NCI-H748 (cell line): ENCODE results near the gene KCNN3.

Experiments
- DNase-seq: peaks from one replicate; lab custom pipeline; 2025; ENCODE audit not compliant: unreplicated experiment; lab: John Stamatoyannopoulos, UW

KCNN3 gene

DNA sequence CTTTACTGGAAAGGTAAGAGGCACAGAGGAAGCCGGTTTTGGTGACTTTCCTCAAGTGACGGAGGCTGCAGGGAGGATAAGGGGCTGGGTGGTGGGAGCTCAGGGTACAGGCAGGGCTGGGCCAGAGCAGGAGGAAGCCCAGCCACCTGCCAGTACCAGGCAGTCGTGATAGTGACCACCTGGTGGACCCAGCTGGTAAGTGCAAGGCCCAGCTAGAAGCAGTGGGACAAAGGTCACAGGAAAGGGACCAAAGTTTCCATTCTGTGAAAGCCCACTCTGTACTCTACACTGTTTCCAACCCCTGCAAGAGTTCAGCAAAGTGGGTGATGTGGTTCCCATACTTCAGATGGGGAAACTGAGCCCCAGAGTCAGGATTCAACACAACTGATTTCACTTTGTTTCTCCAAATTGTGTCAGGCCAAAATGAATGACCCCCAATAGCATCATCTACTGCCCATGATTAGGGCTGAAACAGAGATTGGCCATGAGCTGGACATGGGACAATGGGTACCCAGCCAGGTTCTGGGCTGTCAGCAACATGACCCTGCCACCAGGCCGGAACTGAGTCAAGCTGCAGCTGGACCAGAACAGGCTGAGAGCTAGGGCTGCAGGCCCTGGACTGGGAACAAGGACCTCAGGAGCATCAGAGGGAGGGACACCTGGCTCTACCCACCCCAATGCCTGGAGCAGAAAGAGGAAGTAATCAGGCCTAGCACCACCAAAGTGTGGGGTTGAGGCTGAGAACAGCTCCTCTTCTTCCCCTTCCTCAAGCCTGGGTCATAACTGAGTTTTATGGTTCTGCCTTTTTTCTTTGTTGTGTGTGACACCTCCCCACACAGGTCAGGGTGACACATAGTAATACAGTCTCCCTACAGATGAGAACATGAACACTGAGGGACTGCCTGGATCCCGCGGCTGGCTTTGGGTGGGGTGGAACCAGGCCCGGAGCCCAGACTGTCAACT, 50.2 kb downstream of the KCNN3 start:
- DNase-seq, result peak; percentile 20

DNA sequence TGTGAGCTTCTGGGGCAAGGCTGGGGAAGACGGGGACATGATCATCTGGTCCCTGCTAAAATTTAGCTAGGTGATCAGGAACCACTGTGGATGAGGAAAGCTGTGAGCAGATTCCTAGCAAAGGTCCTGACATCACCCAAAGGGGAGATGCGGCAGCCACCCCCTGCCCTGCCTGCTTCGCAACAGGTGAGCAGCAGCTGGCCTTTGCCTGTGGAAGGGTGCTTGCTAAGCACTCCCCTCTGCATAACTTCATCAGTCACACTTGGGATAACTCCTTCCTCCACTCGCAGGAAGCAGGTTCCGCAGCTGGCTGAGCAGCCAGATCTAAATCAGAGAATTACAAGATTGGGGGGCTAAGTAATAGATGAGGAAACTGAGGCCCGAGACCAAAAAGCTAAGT, 51.2 kb downstream of the KCNN3 start:
- DNase-seq, result no peak

DNA sequence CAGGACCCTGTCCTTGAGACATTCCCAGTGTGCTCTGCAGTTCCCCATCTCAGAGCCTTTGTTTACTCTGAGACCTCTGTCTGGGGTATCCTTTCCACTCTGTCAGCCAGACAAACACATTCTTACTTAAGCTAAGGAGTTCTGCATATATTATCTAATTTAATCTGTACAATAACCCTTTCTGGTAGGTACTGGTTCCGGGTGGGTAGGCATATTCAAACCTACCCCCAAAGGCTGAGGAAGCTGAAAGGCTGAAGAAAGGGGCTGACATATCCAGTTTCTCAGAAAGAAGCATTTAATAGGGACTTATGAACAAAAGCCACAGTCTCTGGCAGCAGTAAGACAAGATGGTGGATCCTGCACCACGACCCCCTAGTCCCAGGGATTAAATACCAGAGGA, 53.1 kb downstream of the KCNN3 start:
- DNase-seq, result no peak

DNA sequence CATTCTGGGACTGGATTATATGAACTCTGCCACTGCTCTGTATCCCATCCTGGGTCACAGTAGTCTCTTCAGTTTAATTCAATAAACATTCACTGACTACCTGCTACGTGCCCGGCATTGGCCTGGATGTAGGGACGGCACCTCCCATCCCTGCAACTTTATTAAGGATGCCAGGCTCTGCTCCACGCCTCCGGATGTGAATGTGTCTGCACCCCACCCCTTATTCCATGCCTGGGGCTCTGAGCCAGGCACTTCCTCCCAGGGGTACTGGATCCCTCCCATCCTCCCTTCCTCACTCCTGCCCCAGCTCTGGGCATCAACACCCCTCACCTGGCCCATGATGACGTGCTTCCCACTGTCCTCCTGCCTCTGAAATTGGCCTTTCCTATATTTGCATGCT, 53.7 kb downstream of the KCNN3 start:
- no peak for DNase-seq

DNA sequence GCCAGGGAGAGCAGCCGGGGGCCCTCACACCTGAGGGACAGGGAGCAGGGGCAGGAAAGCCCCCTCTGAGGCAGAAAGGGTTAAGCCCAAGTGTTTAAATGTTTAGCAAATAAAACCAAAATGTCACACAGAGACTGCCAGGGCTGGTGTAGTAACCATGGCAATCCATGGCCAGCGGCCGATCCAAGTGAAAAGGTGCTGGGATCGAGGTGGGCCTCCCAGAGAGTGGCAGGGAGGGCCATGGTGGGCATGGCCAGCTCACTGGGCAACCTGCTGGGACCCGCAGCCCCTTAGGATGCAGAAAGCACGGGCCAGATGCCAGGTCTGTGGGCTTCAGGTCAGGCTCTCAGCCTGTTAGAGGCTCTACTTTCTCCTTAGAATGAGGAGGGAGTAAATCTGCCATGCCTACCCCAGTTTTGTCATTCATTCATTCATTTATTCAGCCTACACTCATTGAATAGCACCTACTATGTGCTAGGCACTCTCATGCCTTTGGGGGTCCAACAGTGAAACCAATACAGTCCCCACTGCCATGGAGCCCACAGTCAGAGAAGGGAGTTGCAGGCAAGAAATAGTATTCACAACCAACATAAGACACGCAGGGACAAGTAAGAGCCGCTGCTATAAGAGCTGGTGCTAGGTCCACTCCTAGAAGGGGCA, 56.1 kb downstream of the KCNN3 start:
- no peak for DNase-seq

DNA sequence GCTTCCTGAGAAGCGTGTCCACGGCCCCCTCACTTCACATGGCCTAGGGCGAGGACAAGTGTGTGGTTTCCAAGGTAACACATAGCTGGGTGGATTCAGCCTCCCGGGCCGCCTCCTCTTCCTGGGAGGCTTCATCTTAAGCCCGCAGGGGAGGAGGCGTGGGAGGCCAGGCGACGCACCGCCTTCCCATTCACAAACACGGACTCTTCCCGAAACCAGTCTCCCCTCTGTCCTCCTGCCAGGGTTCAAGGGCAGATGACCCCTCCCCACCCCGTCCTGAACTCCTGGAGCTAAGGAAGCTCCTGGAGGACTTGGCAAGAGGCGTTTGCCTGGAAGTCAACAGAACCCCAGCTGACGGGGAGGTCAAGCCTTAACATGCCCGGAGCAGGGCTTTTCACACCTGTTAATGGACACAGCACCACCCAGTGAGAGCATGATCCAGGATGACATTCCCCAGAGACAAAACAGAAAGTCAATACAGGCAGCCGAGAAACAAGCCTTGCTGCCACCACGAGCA, 56.7 kb downstream of the KCNN3 start:
- DNase-seq, result peak; percentile 92

DNA sequence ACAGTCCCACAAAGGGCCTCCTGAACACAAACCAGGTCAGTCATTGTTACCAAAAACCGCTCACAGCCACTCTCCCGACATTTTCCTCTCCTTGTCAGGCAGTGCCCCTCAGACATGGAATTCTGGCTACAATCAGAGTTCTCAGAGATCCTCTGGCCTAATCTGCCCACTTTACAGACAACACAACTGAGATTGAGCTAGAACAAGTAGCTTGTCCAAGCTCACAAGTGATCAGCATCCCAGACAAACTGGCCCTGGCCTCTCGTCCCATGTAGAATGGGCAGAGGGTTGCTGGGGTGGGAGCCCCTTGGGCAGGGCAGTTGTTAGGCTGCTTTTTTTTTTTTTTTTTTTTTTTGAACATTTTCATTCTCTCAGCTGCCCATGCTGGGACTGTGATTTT, 57.2 kb downstream of the KCNN3 start:
- no peak for DNase-seq

DNA sequence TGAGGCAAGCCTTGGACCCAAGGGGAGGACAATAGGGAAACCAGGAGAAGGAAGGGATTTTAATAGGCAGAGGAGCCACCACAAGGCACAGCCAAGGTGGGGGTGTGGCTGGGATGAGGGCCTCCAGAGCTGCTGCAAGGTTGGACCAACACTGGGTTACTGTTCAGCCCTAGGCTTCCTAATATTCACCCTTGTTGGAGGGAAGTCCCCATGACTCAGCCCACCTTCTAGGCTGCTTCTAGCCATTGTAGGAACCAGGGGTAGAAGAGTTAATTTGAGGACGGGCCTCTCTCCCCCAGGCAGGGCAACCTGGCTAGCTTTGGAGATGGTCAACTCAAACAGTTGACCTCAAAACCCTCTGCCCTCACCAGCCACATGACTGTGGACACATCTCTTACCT, 59.5 kb downstream of the KCNN3 start:
- DNase-seq, result no peak

DNA sequence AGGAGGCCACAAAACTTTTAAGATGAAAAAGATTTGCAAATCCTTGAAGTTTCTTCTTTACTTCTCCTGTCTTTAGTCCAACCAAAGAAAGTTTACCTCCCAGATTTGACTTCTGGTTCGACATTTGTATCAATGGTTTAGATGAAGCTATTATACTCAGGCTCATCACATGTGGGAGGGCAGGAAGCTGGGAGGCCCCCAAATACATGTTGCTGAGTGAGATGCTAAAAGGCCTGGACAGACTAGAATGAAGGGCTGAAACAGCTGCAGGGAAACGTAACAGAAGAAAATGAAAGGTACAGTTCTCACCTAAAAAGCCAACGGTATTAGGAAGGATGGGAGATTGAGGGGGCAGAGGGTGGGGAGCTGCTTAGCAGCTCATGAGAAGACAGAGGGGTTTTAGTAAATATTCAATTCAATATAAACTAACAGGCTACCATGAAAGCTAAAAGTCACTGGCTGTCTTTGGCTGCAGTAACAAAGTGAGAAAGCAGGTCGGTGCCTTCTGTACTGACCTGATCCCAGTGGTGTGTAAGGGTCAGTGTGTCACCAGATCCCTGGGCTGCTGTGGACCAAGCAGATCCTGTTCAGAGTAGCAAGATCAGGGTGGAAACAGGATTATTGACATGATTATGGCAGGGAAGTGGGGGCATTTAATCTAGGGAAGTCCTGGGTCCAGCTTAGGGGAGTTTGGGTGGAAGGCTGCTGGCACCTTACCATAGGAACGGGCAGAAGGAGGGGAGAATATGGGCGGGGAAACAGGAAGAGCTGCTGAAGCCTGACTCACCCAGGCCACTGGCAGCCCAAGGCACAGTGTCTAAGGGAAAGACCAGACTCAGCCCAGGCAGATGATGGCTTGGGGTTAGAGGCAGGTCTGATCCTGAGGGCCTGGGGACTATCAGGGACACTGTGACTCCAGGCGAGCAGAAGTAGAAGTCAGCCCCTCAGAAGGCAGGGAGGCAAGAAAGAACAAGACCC, 60.4 kb downstream of the KCNN3 start:
- no peak for DNase-seq

DNA sequence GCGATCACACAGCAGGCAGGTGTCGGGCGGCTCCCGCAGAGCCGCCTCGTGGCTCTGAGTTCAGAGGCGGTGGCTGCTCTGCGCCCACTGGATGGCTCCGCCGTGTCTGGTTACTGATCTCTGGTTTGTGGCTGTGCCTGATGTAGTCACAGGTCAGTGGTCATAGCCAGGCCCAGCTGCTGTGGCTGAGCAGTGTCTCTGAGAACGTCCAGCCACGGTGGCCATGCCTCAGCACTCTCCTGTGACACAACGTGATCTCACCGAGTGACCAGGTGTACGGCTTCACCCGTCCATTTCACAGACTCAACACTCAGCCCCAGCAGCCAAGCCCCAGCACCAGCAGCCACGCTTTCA, 61.2 kb downstream of the KCNN3 start:
- DNase-seq, result peak; percentile 62

DNA sequence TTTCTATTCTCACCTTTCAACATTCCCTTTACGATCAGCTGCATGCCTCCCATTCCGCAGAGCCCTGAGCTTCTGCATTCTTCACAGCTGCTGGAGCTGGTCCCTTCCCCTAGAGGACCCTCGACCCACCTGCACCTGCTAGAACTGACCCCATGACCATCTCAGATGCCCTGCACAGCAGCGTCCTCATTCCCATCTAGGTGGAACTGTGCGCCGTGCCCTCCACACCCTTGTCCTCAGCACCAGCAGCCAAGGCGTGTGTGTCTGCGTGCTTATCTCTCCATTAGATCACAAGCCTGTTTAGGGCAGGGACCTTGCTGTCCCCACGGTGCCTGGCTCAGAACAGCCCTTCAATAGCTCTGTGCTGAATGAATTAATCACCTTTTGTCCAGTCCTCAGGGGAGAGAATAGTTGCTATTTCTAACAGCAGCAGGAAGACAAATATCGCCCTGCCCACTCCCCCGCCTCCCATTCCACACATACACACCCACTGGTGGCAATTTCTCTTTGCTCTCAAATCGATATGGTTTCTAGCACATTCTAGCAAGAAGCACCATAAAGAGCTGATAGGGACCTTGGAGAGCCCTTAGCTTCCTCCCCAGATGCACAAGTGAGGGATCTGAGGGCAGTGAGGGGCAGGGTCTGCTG, 61.7 kb downstream of the KCNN3 start:
- DNase-seq, result peak; percentile 53

DNA sequence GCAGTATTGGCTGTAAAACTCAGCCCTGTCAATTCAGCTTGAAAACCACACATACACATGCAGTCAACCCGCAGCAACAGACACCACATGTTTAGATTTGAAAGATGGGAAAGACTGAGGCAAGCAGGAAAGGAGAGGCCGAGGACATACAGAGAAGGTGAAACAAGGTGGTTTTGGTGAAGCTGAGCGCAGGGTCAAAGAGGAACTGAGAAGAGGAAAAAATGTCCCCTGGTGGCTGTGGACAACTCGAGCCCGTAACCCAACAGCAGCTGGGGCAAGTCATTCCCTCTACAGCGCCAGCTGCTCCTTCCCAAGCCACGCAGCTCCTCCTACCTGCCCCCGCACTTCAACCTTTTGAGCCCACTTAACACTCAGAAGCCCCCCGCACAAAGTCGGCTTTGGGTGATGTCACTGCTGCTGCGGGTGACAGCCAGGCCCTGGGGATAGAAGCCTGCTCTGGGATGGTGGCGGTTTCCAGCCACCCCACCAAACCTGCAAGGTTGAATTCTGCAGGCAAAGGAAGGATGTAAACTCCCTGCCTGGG, 63.0 kb downstream of the KCNN3 start:
- DNase-seq, result no peak

DNA sequence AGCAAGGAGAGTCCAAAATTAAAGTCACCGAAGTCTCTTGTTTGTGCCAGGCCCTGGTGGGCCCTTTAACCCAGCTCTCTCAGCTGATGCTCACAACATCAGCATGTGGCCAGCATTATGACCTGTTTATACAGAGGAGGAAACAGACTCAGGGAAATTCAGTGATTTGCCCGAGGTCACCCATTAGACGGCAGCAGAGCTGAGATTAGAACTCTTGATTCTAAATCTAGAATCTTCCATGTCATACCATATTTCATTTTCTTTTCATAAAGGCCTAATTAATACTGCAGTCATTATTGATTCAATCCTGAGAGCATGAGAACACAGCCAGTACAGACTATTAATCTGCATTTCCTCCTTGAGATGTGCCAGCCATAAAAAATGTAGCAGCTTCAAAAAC, 63.7 kb downstream of the KCNN3 start:
- no peak for DNase-seq

DNA sequence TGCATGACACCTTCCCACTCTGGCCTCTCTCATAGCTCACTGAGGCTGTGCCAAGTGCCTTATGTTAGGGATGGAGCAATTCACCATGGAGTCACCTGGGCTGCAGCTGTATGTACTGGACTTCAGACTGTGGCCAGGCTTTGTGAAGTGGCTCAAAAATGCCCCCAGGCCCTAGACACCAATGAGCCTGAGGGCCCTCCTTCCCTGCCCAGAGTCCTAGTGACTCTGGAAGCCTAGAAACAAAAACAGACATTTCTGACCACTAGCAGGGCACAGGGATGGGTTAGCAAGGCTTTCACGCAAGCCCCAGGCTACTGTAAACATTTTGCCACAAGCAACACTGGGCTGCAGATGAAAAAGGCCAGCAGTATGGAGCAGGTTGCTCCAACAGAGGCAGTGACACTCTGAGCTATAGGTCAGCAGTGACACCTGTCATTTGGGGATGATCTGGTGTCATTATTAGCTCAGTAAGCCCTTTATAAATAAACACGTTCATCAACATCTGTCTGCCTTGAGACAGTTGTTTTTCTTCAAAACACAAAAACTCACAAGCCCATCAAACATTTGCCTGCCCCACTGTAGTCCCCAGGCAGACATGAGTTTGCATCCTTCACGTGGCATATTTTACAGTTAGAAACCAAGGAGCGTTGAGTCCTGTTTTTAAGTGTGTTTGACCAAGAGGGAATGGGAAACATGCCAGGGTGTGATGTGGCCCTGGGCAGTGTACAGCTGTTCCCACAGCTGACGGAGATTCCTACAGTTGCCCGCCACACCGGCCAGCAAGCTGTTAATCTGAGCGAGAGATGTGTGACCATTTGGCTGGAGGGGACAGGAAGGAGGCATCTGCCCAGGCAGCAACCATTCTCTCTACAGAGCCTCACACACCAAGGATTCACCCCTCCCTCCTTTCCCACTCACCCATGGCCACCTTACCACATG, 66.8 kb downstream of the KCNN3 start:
- DNase-seq, result peak; percentile 31

DNA sequence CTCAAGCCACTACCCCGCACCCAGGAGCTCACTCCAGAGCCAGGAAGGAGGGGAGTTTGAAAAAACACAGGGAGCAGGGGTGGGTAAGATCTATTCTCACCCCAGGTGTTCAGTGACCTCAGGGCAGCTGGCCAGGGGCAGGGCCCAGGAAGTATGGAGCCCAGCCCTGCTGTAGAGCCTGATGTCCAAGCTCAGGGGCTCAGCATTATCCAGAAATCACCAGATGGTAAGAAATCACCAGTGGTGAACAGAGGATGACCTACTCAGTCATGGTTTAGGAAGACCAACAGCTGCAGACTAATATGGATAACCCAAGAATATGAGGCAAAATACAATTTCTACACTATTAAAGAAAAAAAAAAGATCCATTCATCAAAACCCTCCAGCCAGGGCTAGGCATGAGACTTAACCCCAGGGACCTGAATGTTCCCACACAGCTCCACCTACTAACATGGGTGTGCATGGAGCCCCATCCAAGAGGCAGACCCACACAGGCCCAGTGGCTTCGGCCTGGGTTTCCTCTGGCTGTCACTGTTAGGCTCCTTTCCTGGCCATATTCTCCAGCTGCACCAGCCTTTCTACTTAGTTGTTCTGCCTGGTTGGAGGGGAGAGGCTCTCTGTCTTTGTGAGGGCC, 67.6 kb downstream of the KCNN3 start:
- no peak for DNase-seq

DNA sequence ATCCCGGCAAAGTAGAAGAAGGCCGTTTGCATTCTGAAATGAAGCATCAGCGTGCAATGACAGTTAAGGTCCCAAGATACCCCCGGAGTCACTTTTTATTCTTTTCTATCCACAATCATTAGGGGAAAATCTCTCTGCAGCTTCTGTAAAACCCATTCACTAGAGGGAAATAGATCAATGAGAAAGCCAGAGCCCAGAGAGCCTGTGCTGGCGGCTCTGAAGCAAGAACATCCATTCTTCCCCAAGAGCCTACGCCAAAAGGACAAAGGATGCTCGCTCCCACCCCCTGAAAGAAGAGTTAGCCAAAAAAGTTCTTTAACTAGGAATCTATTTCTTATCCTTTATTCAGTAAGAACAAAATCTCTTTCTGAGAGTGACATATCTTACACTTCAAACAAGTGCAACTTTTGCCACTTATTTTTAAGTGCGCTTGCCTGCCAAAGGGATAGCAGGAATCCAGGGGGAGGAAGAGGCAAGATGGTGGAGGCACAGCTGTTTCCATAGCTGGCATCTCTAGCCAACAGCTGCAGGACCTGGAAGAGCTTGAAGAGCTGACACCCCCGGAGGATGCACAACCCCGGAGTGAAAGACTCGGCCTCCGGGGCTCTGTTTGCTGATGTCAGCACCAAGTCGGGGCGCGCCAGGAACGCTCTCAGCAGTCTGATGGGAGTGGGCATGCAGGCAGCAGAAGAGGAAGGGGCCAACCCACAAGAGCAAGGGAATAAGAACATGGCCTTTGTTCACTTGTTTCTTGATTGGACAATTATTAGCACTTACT, 68.7 kb downstream of the KCNN3 start:
- no peak for DNase-seq

DNA sequence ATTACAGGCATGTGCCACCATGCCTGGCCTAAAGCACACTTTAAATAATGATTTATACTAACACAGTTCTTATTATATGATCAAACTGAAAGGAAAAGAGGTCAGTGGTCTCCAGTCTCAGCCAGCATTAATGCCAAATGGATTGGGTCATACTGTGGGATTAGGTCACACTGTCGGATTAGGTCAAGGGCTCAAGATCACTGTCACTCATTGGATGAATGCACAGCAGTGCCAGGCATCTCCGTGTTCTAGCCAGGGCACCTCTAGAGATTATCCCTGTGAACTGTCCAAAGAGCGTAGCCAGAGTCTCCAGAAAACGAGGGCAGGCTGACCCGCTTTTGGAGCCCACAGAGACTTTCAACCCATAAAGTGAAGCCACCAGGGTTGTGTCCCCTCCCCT, 70.9 kb downstream of the KCNN3 start:
- no peak for DNase-seq

DNA sequence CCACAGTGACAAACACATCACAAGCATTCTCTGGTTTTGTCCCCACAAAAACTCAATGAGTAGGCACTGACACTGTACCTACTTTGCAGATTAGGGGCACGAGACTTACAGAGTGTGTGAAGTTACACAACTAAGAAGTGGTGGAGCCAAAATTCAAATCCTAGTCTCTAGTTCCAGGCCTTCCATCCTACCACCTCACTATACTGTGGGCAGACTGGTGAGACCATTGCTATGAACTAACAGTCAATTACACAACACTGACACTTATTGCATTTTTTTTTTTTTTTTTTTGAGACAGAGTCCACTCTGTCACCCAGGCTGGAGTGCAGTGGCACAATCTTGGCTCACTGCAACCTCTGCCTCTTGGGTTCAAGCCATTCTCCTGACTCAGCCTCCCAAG, 71.4 kb downstream of the KCNN3 start:
- DNase-seq, result no peak
